SK-N-SH (cell line): ENCODE measurements around the gene CLCN6. TPM values are rescaled to one million over a fixed set of nuclear protein-coding genes. Genes with fewer than 3 reads are reported as not detected.

Experiments
- CTCF ChIA-PET: fragments of 300-600, 350-600 bp; formaldehyde crosslinking; extraction: SDS; loops from one replicate; lab custom pipeline; 2021; lab: Yijun Ruan, JAX
- POLR2A ChIA-PET: fragments of 350-600 bp; sonication (Branson Sonifier 250); formaldehyde crosslinking; extraction: SDS; loops from one replicate; lab custom pipeline; 2020; ENCODE audit warnings: antibody characterized with exemption, inconsistent platforms; lab: Yijun Ruan, JAX
- DNase-seq: peaks from one replicate; pipeline ENCODE4 v3.0.0; 2012
- H2AFZ ChIP-seq: fragments of 200-600 bp; sonication (generic); 2 replicates; pipeline ENCODE4 v1.8.1; 2016; ENCODE audit warnings: antibody characterized with exemption, mild to moderate bottlenecking, low read depth
- H3F3A ChIP-seq: fragments of 200-600 bp; sonication (generic); replicated peaks from 2 replicates; pipeline ENCODE3; 2016; ENCODE audit warnings: antibody characterized with exemption, mild to moderate bottlenecking; ENCODE audit not compliant: insufficient read depth
- H3K27ac ChIP-seq, 2 experiments: fragments of 200-500 bp in 1 of 2; fragments of 200-600 bp in 1 of 2; sonication (Bioruptor generic) in 1 of 2; sonication (generic), shearing (Covaris generic) in 1 of 2; 2 replicates each; pipeline versions ENCODE4 v1.5.1 to v1.6.1; 2014 to 2016; ENCODE audit warnings: low read depth in 2 of 2, inconsistent platforms in 1 of 2, low read length in 1 of 2, mild to moderate bottlenecking in 1 of 2, mixed read lengths in 1 of 2
- H3K27me3 ChIP-seq: fragments of 200-600 bp; sonication (generic), shearing (Covaris generic); 2 replicates; pipeline ENCODE4 v1.6.1; 2016; ENCODE audit warnings: mixed run types; ENCODE audit not compliant: insufficient read depth
- H3K36me3 ChIP-seq, 2 experiments: fragments of 200-500 bp in 1 of 2; fragments of 200-600 bp in 1 of 2; sonication (Bioruptor generic) in 1 of 2; sonication (generic) in 1 of 2; replicated peaks in 1 of 2; 2 replicates each; pipeline versions ENCODE3 to v1.5.1; 2014 to 2016; ENCODE audit warnings: low read length in 1 of 2, mild to moderate bottlenecking in 1 of 2; ENCODE audit not compliant: insufficient read depth in 2 of 2, control insufficient read depth in 1 of 2
- H3K4me1 ChIP-seq, 2 experiments: fragments of 200-500 bp in 1 of 2; fragments of 200-600 bp in 1 of 2; sonication (Bioruptor generic) in 1 of 2; sonication (generic), shearing (Covaris generic) in 1 of 2; 2 replicates each; pipeline versions ENCODE4 v1.5.1 to v1.6.1; 2014 to 2016; ENCODE audit warnings: low read depth in 1 of 2, low read length in 1 of 2, mixed run types in 1 of 2; ENCODE audit not compliant: insufficient read depth in 2 of 2, control insufficient read depth in 1 of 2
- H3K4me2 ChIP-seq: fragments of 200-600 bp; sonication (generic), shearing (Covaris generic); 2 replicates; pipeline ENCODE4 v1.6.1; 2017; ENCODE audit warnings: mixed run types
- H3K4me3 ChIP-seq, 2 experiments: fragments of 200-500 bp in 1 of 2; fragments of 200-600 bp in 1 of 2; sonication (Bioruptor generic) in 1 of 2; sonication (generic), shearing (Covaris generic) in 1 of 2; 2 replicates each; pipeline versions ENCODE4 v1.5.1 to v1.8.1; 2014 to 2016; ENCODE audit warnings: low read depth in 2 of 2, inconsistent platforms in 1 of 2, low read length in 1 of 2, mild to moderate bottlenecking in 1 of 2, mixed read lengths in 1 of 2, moderate library complexity in 1 of 2
- H3K79me2 ChIP-seq: fragments of 200-600 bp; sonication (generic); 2 replicates; pipeline ENCODE4 v1.8.1; 2017; ENCODE audit warnings: mild to moderate bottlenecking; ENCODE audit not compliant: insufficient read depth
- H3K9ac ChIP-seq: fragments of 200-600 bp; sonication (generic); 2 replicates; pipeline ENCODE4 v1.6.1; 2017; ENCODE audit warnings: mixed run types
- H3K9me2 ChIP-seq: fragments of 200-600 bp; sonication (generic); 2 replicates; pipeline ENCODE4 v1.6.1; 2017; ENCODE audit warnings: mixed run types
- H3K9me3 ChIP-seq: fragments of 200-600 bp; sonication (generic); 2 replicates; pipeline ENCODE4 v1.6.1; 2017; ENCODE audit warnings: mixed run types, mild to moderate bottlenecking, moderate library complexity
- H4K20me1 ChIP-seq: fragments of 200-600 bp; sonication (generic); 2 replicates; pipeline ENCODE4 v1.6.1; 2017; ENCODE audit warnings: mild to moderate bottlenecking, mixed run types; ENCODE audit not compliant: insufficient read depth
- CHD2 ChIP-seq: fragments of 150-350 bp; IDR thresholded peaks from 2 replicates; pipeline ENCODE4 v1.6.1; 2018; ENCODE audit warnings: low read length; ENCODE audit not compliant: partially characterized antibody
- FOXJ3 ChIP-seq: sonication (generic); formaldehyde crosslinking; IDR thresholded peaks from 2 replicates; pipeline ENCODE4 v1.5.1; 2020; ENCODE audit warnings: mild to moderate bottlenecking, missing genetic modification reagents
- FOXM1 ChIP-seq: IDR thresholded peaks from 2 replicates; pipeline ENCODE4 v1.4.0; 2012; ENCODE audit warnings: low read depth, mild to moderate bottlenecking
- GABPA ChIP-seq: IDR thresholded peaks from 2 replicates; pipeline ENCODE4 v1.4.0; 2012; ENCODE audit warnings: low read depth, mild to moderate bottlenecking
- GATA2 ChIP-seq: sonication (generic); formaldehyde crosslinking; IDR thresholded peaks from 2 replicates; pipeline ENCODE4 v1.5.0; 2020; ENCODE audit warnings: mild to moderate bottlenecking, missing genetic modification reagents
- NFIC ChIP-seq: IDR thresholded peaks from 2 replicates; pipeline ENCODE4 v1.4.0; 2012; ENCODE audit warnings: borderline replicate concordance
- RCOR1 ChIP-seq: fragments of 150-350 bp; IDR thresholded peaks from 2 replicates; pipeline ENCODE4 v1.6.1; 2017; ENCODE audit warnings: antibody characterized with exemption, low read length
- RFX5 ChIP-seq: IDR thresholded peaks from 2 replicates; pipeline ENCODE4 v1.6.1; 2012; ENCODE audit warnings: mild to moderate bottlenecking, improper control_type of control experiment, low read length
- RXRA ChIP-seq: IDR thresholded peaks from 2 replicates; pipeline ENCODE4 v1.4.0; 2012; ENCODE audit warnings: low read depth, mild to moderate bottlenecking, borderline replicate concordance
- TCF12 ChIP-seq: IDR thresholded peaks from 2 replicates; pipeline ENCODE4 v1.4.0; 2012
- TEAD4 ChIP-seq: IDR thresholded peaks from 2 replicates; pipeline ENCODE4 v1.4.0; 2012; ENCODE audit warnings: mild to moderate bottlenecking, borderline replicate concordance; ENCODE audit not compliant: insufficient read depth
- WGBS: methylation state at CpG from one replicate; pipeline ENCODE4 v1.1.6; 2017; ENCODE audit warnings: low lambda C conversion rate; 5-methylcytosine and 5-hydroxymethylcytosine counted together
- polyA plus RNA-seq, 3 experiments: library from polyadenylated mRNA; depleted of rRNA; stranded (reverse); fragments of >200 nt; gene quantifications; 2 replicates each; pipeline ENCODE4 v1.2.3, GENCODE V29; 2012
- TF ChIP-seq, protein P1 (sequence below): IDR thresholded peaks from 2 replicates; pipeline ENCODE4 v1.4.0; 2012; ENCODE audit warnings: low read depth, borderline replicate concordance
- TF ChIP-seq, protein P2 (sequence below): fragments of 150-350 bp; IDR thresholded peaks from 2 replicates; pipeline ENCODE4 v1.6.1; 2016; ENCODE audit warnings: mild to moderate bottlenecking, low read depth, low read length
- TF ChIP-seq, protein P3 (sequence below): IDR thresholded peaks from 2 replicates; pipeline ENCODE4; 2012
- TF ChIP-seq, protein P4 (sequence below): fragments of 200-600 bp; sonication (generic); IDR thresholded peaks from 2 replicates; pipeline ENCODE4 v1.6.1; 2017; ENCODE audit warnings: antibody characterized with exemption, mild to moderate bottlenecking, moderate library complexity

The CLCN6 gene
- polyA plus RNA-seq, 1 of the 3 experiments (the other 2 are of a cell fraction): 7.4 TPM

DNA sequence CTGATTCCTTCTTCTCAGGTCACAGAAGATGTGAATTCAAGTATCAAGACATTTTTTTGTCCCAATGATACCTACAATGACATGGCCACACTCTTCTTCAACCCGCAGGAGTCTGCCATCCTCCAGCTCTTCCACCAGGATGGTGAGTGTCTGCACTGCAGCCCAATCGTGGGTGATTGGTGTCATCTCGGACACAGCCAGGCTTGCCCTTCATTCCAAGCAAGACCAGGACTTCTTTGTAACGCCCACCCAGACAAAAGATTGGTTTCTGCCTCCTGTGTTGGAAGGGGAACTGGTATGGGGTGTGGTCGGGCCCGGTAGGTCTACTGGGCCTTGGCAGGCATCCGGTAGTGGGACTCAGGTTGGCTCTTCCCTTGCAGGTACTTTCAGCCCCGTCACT lies 27.5 kb downstream of the CLCN6 start:
- TF ChIP-seq, protein P1, sequence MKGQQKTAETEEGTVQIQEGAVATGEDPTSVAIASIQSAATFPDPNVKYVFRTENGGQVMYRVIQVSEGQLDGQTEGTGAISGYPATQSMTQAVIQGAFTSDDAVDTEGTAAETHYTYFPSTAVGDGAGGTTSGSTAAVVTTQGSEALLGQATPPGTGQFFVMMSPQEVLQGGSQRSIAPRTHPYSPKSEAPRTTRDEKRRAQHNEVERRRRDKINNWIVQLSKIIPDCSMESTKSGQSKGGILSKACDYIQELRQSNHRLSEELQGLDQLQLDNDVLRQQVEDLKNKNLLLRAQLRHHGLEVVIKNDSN: no peak
- TF ChIP-seq RFX5 (no peak), RCOR1 (no peak), NFIC (no peak), FOXM1 (no peak), RXRA (no peak), TCF12 (no peak), FOXJ3 (no peak), CHD2 (no peak), GATA2 (CRISPR knock-in tag) (no peak)
- TF ChIP-seq, protein P2, sequence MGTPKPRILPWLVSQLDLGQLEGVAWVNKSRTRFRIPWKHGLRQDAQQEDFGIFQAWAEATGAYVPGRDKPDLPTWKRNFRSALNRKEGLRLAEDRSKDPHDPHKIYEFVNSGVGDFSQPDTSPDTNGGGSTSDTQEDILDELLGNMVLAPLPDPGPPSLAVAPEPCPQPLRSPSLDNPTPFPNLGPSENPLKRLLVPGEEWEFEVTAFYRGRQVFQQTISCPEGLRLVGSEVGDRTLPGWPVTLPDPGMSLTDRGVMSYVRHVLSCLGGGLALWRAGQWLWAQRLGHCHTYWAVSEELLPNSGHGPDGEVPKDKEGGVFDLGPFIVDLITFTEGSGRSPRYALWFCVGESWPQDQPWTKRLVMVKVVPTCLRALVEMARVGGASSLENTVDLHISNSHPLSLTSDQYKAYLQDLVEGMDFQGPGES: no peak
- no peak overlapping the region for H3K4me3 ChIP-seq
- no peaks in the 10 kb centered on the region; a peak in 1 of 4 replicates for H3K4me1 ChIP-seq
- no peaks in the 10 kb centered on the region for H3K9me3 ChIP-seq
- H3K27me3 ChIP-seq: no peaks in the 10 kb centered on the region
- DNase-seq: no peak
- H2AFZ ChIP-seq: no peak overlapping the region
- peaks cover 3% of the 10 kb centered on the region; the same call in 1 of the 2 replicates for H4K20me1 ChIP-seq
- no peaks in the 10 kb centered on the region for H3F3A ChIP-seq
- H3K27ac ChIP-seq: no peak overlapping the region
- H3K79me2 ChIP-seq: no peaks in the 10 kb centered on the region
- 100% methylated on average over 3 of the region's 8 CpGs for WGBS
- peaks cover 27 to 83% of the 10 kb centered on the region in 2 experiments for H3K36me3 ChIP-seq
- ChIA-PET CTCF (interaction anchor here (0.6 to 1.5 kb wide), 2 partner anchors 14 to 60 kb away, joined by 3 to 4 read pairs; no protein-coding TSS in a partner anchor), POLR2A (no interaction called here)
- no peak overlapping the region for H3K9ac ChIP-seq
- H3K9me2 ChIP-seq: no peaks in the 10 kb centered on the region
- no peak overlapping the region for H3K4me2 ChIP-seq

DNA sequence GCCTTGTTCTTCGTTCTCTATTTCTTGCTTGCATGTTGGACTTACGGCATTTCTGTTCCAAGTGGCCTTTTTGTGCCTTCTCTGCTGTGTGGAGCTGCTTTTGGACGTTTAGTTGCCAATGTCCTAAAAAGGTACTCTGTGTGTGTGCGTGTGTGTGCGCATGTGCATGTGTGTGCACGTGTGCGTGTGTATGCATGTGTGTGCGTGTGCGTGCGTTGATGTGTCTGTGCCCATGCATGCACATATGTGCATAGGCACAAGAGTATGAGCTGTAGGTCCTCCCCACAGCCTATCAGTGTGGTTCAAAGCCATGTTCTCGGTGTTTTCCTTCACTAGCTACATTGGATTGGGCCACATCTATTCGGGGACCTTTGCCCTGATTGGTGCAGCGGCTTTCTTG lies 27.9 kb downstream of the CLCN6 start:
- POLR2A ChIA-PET: no interaction called here
- Histone ChIP-seq H4K20me1 (peaks cover 4% of the 10 kb centered on the region; the same call in 1 of the 2 replicates), H3K4me1 (no peaks in the 10 kb centered on the region; a peak in 1 of 4 replicates), H3K4me2 (no peak overlapping the region), H3K9me2 (no peaks in the 10 kb centered on the region), H3K9me3 (no peaks in the 10 kb centered on the region), H3K27ac (no peak overlapping the region), H2AFZ (no peak overlapping the region), H3K4me3 (no peak overlapping the region), H3K27me3 (no peaks in the 10 kb centered on the region), H3F3A (no peaks in the 10 kb centered on the region), H3K79me2 (no peaks in the 10 kb centered on the region), H3K36me3 (peaks cover 23 to 82% of the 10 kb centered on the region in 2 experiments), H3K9ac (no peak overlapping the region)
- CTCF ChIA-PET: interaction anchor here (1.5 kb wide), 1 partner anchor 59 kb away, joined by 4 read pairs; no protein-coding TSS in a partner anchor
- TF ChIP-seq, protein P3, sequence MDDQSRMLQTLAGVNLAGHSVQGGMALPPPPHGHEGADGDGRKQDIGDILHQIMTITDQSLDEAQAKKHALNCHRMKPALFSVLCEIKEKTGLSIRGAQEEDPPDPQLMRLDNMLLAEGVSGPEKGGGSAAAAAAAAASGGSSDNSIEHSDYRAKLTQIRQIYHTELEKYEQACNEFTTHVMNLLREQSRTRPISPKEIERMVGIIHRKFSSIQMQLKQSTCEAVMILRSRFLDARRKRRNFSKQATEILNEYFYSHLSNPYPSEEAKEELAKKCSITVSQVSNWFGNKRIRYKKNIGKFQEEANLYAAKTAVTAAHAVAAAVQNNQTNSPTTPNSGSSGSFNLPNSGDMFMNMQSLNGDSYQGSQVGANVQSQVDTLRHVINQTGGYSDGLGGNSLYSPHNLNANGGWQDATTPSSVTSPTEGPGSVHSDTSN: no peak
- TF ChIP-seq RCOR1 (no peak), TCF12 (no peak), GABPA (no peak), TEAD4 (no peak)
- TF ChIP-seq, protein P4, sequence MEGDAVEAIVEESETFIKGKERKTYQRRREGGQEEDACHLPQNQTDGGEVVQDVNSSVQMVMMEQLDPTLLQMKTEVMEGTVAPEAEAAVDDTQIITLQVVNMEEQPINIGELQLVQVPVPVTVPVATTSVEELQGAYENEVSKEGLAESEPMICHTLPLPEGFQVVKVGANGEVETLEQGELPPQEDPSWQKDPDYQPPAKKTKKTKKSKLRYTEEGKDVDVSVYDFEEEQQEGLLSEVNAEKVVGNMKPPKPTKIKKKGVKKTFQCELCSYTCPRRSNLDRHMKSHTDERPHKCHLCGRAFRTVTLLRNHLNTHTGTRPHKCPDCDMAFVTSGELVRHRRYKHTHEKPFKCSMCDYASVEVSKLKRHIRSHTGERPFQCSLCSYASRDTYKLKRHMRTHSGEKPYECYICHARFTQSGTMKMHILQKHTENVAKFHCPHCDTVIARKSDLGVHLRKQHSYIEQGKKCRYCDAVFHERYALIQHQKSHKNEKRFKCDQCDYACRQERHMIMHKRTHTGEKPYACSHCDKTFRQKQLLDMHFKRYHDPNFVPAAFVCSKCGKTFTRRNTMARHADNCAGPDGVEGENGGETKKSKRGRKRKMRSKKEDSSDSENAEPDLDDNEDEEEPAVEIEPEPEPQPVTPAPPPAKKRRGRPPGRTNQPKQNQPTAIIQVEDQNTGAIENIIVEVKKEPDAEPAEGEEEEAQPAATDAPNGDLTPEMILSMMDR: no peak
- 94% methylated on average over 11 of the region's 13 CpGs for WGBS
- DNase-seq: no peak
